Measurements from ENCODE around the gene PLPPR4. TPM values are rescaled to one million over a fixed set of nuclear protein-coding genes. Genes with fewer than 3 reads are reported as not detected.

The PLPPR4 gene
- total and polyA plus RNA-seq, 10 of the 15 experiments (the other 5 are each of a cell fraction or from before 2014, with no cell fraction given) = not detected

DNA sequence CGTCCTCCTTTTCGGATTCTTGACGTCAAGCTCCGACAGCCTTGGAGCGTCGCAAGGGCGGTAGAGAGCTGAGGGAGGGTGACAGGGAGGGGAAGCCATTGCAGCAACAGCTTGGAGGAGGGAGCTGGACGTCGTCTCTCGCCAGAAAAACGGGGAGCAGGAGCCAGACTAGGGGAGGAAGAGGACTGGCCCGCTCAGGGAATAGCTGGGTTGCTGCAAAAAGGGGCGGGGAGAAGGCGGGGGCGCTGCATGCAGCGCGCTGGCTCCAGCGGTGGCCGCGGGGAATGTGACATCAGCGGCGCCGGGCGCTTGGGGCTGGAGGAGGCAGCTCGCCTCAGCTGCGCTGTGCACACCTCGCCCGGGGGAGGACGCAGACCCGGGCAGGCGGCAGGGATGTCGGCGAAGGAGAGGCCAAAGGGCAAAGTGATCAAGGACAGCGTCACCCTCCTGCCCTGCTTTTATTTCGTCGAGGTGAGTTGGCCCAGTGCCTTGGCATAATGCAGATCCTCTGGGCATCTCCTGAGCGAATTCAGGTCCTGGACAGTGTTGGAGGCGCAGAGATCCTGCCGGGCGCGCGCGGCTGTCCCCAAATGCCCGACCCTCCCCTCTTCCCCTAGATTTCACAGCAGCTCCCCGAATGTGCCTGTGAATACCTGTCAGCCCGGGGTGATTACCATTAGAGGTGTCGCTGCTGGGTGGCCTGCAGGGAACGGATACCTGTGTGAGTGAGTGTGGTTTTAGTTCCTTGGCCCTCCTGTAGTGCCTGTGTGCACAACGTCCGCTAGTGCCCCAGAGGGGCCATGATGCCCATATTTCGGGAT, at the start of gene PLPPR4 (continued):
- no peak for TF ChIP-seq LARP7 (IDR thresholded peaks at IDR 0.05)
- no peak for TF ChIP-seq MYB (IDR thresholded peaks at IDR 0.05; ENCODE audit: borderline replicate concordance, low read depth, low read length)
- TF ChIP-seq, protein P1, sequence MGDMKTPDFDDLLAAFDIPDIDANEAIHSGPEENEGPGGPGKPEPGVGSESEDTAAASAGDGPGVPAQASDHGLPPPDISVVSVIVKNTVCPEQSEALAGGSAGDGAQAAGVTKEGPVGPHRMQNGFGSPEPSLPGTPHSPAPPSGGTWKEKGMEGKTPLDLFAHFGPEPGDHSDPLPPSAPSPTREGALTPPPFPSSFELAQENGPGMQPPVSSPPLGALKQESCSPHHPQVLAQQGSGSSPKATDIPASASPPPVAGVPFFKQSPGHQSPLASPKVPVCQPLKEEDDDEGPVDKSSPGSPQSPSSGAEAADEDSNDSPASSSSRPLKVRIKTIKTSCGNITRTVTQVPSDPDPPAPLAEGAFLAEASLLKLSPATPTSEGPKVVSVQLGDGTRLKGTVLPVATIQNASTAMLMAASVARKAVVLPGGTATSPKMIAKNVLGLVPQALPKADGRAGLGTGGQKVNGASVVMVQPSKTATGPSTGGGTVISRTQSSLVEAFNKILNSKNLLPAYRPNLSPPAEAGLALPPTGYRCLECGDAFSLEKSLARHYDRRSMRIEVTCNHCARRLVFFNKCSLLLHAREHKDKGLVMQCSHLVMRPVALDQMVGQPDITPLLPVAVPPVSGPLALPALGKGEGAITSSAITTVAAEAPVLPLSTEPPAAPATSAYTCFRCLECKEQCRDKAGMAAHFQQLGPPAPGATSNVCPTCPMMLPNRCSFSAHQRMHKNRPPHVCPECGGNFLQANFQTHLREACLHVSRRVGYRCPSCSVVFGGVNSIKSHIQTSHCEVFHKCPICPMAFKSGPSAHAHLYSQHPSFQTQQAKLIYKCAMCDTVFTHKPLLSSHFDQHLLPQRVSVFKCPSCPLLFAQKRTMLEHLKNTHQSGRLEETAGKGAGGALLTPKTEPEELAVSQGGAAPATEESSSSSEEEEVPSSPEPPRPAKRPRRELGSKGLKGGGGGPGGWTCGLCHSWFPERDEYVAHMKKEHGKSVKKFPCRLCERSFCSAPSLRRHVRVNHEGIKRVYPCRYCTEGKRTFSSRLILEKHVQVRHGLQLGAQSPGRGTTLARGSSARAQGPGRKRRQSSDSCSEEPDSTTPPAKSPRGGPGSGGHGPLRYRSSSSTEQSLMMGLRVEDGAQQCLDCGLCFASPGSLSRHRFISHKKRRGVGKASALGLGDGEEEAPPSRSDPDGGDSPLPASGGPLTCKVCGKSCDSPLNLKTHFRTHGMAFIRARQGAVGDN (IDR thresholded peaks at IDR 0.05) = no peak
- no peak for TF ChIP-seq SMAD5 (IDR thresholded peaks at IDR 0.05; ENCODE audit: low read depth)

DNA sequence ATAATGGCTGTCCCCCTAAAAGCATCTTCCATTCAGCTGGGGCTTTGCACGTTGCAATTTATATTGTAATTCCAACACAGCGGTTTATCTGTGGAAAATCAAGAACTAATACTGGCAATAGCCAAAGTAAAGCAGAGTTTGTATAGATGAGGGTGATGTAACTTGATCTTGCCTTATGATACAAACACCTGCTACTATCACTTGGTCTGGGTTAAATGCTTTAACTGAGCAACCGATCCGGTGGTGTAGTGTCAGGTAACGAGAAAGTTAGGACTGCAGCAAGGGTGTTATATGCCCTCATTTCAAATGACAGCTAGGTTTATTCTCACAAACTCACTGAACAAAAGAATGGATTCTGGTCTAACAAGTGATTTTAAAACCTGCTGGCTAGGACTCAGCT, 47.3 kb upstream of the PLPPR4 start:
- Histone ChIP-seq H3K36me3 (ENCODE audit: control insufficient read depth in 2 of 2, insufficient read depth in 2 of 2, low read length in 1 of 2) (no peaks in the 10 kb centered on the region), H3K27ac (ENCODE audit: control insufficient read depth, insufficient read depth) (no peak overlapping the region), H3K27me3 (replicated peaks in 1 of 2; ENCODE audit: control insufficient read depth in 2 of 2, insufficient read depth in 2 of 2, low read length in 1 of 2) (no peaks in the 10 kb centered on the region), H3K9me3 (replicated peaks; ENCODE audit: control insufficient read depth, insufficient read depth, low read length) (peaks cover 1% of the 10 kb centered on the region), H3K4me2 (ENCODE audit: control insufficient read depth, insufficient read depth) (no peak overlapping the region), H3K79me2 (ENCODE audit: control insufficient read depth, insufficient read depth, low read length) (no peaks in the 10 kb centered on the region), H3K4me3 (no peak overlapping the region), H2AFZ (ENCODE audit: control insufficient read depth, low read depth, low read length) (no peak overlapping the region), H3K4me1 (ENCODE audit: control insufficient read depth, insufficient read depth, low read length) (no peaks in the 10 kb centered on the region), H3K9ac (ENCODE audit: control insufficient read depth, insufficient read depth, low read length) (no peak overlapping the region), H4K20me1 (ENCODE audit: control insufficient read depth, insufficient read depth) (no peaks in the 10 kb centered on the region)
- ChIA-PET RAD21 (ENCODE audit: unreplicated experiment) (no interaction called here), SMC1A (ENCODE audit: uncharacterized antibody, unreplicated experiment) (interaction anchor here (0.9 kb wide), 1 partner anchor 8 kb away, joined by 4 read pairs; no protein-coding TSS in a partner anchor), CTCF (interaction anchor here (1.4 to 1.6 kb wide), 2 partner anchors 8 to 36 kb away, joined by 3 to 4 read pairs; no protein-coding TSS in a partner anchor), POLR2A (no interaction called here)
- intact Hi-C loops (cut with micrococcal nuclease; ENCODE audit: unreplicated experiment) = no loop called here
- DNase-seq (ENCODE audit: low read depth, low spot score) (no peak), ATAC-seq (no peak), FAIRE-seq (no peak)
- WGBS (ENCODE audit: insufficient coverage, insufficient replicate concordance, low lambda C conversion rate, missing lambda C conversion rate) = 67% methylated on average over 5 of the region's 5 CpGs
- BruUV-seq (replicated peaks) = no TSS peak
- in situ Hi-C loops (cut with MboI) = no loop called here
- TF ChIP-seq IRF5 (IDR thresholded peaks at IDR 0.05; ENCODE audit: borderline replicate concordance) (no peak), KDM1A (IDR thresholded peaks at IDR 0.05; ENCODE audit: borderline replicate concordance) (no peak), TCF7 (IDR thresholded peaks at IDR 0.05; ENCODE audit: borderline replicate concordance) (no peak), ATF2 (IDR thresholded peaks at IDR 0.05; ENCODE audit: low read length) (no peak), MEF2A (IDR thresholded peaks at IDR 0.05; ENCODE audit: insufficient read depth, low read depth, low read length) (no peak), CBX3 (IDR thresholded peaks at IDR 0.05; ENCODE audit: borderline replicate concordance, low read depth) (no peak), SMAD1 (IDR thresholded peaks at IDR 0.05; ENCODE audit: low read depth, partially characterized antibody) (no peak), SIN3A (IDR thresholded peaks at IDR 0.05; ENCODE audit: low read depth, low read length) (no peak), ASH2L (IDR thresholded peaks at IDR 0.05; ENCODE audit: borderline replicate concordance, low read depth) (no peak), MLLT1 (IDR thresholded peaks at IDR 0.05) (no peak)

Measured in GM12878 (cell line).